Fibroblast of gingiva (primary cell): ENCODE data around the gene ASS1.

ENCODE experiments used
- DNase-seq: peaks from one replicate; pipeline ENCODE4 v3.0.0-alpha.2; 2011; ENCODE audit warnings: low read depth

The ASS1 gene

DNA sequence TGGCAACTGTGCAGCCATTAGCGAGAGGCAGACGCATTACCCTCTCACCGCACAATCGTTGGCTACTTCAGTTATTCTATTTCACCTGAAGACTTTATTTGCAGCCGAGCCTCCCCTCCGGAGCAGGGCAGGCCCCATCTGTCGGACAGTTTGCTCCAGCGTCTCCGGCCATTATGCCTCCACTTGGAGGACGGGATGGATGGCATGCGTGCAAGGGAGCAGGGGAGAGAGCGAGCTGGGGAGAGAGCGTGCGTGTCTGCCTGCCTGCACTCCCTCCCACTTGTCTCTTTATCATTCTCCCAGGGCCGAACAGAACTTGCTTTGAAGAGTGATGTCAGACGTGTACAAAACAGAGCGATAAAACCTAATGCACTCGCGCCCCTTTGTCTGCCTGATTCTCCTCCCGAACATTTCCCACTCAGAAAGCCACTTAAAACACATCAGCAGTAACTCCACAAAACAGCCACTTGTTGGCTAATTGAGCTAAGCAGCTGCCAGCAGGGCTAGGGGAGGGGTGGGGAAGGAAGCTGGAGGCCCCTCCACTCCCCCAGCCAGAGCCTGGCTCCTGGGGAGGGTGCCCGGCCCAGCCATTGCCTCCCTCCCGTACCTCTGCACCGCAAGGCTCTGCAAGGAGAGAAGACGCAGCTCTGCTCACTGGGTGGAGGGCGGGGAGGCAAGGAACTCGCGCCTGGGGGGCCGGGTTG is 91.2 kb downstream of the ASS1 start:
- DNase-seq: peak; percentile 14

DNA sequence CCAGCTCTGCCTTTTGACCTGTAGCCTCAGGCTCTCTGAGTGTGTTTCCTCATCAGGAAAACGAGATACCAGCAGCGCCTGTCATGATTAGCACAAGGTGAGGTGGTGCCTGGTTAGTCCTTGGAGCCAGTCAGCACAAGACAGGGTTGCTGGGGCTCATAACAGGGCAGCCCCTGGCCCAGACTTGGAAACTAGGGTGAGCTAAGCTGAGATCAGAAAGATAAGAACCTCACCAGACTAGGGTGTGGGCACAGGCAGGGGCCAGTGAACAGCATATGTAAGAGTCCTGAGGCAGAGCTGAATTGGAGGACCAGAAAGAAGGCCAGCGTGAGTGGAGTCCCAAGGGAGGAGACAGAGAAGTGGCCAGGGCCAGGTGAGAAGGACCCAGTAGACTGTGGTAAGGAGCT is 91.9 kb downstream of the ASS1 start:
- no peak for DNase-seq

GRCh38 chr9:130537346-130538050 is 92.7 kb downstream of the ASS1 start:
- DNase-seq: no peak

DNA sequence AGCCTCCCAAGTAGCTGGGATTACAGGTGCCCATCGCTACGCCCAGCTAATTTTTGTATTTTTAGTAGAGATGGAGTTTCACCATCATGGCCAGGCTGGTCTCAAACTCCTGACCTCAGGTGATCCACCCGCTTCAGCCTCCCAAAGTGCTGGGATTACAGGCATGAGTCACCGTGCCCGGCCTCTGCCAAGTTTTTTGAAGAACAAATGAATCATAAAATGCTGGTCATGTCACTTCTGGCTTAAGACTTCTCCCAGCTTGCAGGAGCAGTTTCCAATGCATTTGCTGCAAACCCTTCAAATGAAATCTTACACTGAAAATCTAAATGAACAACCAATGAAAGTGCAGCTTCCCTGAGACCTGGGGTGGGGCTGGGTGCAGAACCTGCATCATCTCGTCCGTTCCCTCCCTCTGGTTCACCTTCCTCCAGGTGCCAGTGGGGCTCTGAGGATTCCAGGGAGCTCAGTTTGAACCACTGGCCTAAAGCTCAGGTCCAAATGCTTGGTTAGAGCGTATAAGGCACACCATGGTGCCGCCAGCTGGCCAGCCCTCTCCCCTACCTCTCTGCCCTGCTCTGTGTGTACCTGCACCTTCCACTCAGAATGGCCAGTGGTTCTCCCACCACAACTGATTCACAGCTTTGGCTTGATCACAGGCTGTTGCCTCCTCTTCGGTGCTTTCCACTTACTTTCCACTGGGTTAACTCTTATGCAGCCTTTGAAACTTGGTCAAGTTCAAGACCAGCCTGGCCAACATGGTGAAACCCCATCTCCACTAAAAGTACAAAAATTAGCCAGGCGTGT is 94.9 kb downstream of the ASS1 start:
- peak; percentile 73 for DNase-seq

DNA sequence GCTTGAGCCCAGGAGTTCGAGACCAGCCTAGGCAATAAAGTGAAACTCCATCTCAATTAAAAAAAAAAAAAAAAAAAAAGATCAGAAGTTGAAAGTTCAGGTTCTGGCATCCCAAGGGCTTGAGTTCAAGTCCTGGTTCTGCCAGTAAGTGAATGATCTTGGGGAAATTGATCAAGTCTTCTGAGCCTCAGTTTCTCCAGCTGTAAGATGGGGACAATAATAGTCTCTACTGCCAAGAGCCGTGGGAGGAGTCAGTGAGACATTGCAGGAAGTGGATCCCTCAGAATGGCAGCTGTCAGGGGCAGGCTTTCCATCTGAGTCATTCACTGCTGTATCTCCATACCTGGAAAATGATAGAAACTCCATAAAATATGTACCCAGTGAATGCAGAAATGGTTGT is 96.8 kb downstream of the ASS1 start:
- DNase-seq: no peak

GRCh38 chr9:130542038-130542437 is 97.3 kb downstream of the ASS1 start:
- DNase-seq: no peak

DNA sequence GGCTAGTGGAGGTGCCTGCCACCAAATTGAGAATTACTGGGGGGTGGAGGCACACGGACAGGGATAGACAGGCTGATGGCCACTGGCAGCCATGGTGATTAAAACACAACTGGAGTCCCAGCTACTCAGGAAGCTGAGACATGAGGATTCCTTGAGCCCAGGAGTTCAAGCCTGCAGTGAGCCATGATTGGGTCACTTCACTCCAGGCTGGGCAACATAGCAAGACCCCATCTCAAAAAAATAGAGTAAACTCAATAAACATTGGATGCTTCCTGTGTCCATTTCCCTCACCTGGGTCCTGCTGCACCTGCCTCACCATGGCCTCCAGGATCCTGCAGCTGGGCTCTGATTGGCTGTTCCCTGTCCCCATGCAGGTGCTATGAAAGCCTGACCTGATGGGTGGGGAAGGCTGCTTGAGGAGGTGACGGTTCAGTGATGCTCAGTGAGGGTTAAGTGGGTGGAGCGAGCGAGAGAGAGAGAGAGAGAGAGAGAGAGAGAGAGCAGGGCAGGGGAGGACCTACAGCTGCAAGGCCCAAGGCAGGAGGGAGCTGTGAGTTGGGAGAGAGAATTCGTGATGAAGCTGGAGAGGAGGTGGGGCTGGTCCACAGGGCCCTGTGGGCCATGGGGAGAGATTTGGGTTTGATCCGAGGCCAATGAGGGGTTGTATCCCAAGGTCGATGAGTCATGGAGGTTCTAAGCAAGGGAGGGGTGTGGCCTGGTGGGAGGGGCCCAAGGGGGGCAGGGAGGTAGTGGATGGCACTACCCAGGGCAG is 97.9 kb downstream of the ASS1 start:
- no peak for DNase-seq

DNA sequence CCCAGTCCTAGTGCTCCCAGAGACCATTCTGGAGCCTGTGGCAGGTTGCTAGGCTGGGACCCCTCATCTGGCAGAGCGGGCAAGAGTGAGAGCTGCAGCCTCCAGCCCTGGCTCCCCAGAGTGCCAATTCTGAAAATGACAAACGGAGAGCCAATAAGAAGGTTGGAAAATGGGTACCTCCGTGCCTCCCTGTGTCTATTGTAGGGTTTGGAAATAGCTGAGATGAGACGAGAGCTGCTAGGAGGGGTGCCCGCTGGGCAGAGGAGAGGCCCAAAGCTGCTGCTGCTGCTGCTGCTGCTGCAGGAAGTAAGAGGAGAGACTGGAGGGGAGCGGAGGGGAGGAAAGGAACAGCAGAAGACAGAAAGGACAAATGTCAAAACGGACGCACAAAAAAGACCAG is 98.6 kb downstream of the ASS1 start:
- DNase-seq: no peak

- DNase-seq: no peak
Measured at GRCh38 chr9:130543859-130544258, 99.1 kb downstream of the ASS1 start.

DNA sequence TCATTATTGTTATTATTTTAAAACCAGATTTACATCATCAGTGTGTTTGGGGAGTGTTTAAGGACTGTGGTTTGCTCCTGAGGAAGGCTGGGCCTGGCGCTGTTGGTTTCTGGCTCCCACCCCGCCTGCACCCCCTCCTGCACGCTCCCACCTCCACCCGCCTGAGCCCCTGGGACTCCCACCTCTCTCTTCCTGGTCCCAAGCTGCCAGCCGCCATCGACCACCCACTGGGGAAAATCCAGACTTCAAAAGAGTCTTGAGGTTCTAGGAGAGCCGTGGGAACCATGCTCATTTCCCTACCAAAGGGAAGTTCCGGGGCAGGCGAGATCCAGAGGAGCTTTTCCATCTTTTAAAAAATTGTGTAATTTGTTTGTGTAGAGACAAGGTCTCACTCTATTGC is 99.6 kb downstream of the ASS1 start:
- DNase-seq: no peak

DNA sequence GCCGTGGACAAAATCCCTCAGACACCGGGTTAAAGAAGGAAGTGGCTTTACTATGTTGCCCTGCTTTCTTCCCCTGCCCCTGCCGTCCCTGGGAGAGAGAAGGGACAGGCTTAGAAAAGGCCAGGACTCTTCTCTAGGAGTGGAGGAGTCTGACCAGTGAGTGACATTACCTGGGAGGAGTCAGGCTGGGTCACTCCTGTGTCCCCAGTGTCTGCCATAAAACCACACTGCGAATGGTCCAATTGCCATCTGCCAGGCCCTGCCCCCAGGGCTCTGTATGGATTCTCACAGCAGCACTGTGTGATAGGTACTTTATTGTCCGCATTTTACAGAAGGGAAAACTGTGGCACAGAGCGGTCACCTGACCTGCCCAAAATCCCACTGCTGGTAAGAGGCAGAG is 103.3 kb downstream of the ASS1 start:
- DNase-seq: no peak

GRCh38 chr9:130549093-130549735 is 104.5 kb downstream of the ASS1 start:
- DNase-seq: no peak
